Cerebellar cortex (tissue), 1 donor: ENCODE data around the gene CDK14.

Experiments used
- DNase-seq: peaks from one replicate; pipeline ENCODE4 v3.0.0-alpha.2; 2015; ENCODE audit warnings: low spot score

Gene CDK14

DNA sequence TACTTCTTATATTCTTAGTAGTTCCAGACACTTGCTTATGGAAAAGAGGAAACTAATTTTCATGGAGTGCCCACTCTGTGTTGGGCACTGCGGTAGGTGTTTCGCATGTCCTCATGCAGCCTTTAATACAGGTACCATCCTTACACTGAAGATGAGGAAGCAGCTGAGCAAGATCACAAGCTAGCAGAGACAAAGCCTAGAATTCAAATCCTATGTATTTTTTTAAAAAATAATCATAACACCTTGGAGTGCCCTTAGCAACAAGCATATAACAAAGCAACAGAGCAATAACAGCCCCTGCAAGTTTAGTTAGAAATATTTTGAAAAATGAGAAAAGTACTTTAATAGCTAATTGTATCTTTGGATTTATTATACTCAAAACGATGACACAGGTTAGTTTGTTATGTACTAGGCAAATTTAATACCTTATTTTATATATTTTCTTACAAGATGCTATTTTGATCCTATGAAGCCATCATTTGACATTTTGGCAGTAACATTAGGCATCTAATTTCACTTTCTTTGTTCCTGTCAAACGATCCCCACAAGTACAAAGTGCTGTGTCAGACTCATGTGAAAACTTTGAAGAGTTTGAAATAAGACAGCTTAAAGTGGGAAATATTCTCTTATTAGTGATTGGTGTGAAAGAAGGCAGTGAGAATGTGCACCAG is 245.8 kb downstream of the CDK14 start:
- no peak for DNase-seq

- DNase-seq, result no peak
Measured at GRCh38 chr7:90842430-90842788, 246.3 kb downstream of the CDK14 start.

GRCh38 chr7:90843472-90843871 is 247.4 kb downstream of the CDK14 start:
- DNase-seq, result no peak

GRCh38 chr7:90844421-90844820 is 248.3 kb downstream of the CDK14 start:
- no peak for DNase-seq

DNA sequence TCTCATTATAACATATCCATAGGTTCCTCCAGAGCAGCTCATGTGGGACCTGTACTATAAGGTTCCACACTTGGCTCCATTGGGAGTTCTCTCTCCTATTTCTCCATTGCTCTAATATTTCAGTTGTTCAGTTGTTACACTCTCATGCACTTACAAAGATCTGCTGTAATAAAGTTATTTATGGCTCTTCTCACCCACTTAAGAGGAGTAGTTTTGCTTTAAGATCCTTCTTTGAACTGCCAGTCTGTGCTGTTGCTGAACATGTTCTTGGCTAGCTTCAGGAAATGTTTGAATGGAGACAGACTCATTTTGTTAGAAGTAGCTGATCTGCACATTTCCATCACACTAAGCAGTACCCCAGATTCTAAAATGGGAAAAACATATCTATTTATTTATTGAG is 250.1 kb downstream of the CDK14 start:
- no peak for DNase-seq

DNA sequence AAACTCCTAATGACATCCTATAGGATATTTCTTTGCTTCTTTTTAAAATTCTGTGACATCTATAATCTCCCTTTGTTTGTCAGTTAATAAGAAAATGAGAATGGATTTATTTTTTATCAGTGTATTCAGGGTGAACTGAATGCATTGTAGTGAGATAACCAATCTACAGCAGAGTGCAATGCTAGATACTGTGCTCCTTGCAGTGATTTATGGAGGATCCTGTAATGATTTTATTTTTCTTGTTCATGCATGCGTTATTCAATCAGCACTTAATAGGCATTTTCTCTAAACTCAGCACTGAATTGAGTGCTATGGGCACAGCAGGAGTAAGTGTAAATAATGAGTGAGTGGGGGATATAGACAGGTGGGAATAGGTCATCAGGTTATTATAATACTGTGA is 253.9 kb downstream of the CDK14 start:
- no peak for DNase-seq

- DNase-seq, result no peak
Measured at GRCh38 chr7:90850471-90850870, 254.3 kb downstream of the CDK14 start.

DNA sequence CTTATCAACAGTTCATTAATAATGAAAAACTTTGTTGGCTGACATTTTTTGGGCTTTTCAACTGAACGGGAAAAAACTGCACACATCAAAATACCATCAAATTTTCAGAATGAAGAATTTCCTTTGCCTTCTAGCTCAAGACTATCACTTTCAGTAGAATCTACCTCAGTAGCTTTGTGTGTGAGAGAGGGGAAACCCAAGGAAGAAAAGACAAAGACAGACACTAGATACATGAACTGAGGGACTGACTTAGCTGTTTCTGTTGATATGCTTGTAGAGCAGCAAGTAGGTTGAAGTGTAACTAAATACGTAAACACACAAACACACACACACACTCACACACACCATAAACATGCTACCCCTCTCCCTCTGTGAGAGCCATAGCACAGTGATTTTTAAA is 257.1 kb downstream of the CDK14 start:
- no peak for DNase-seq

DNA sequence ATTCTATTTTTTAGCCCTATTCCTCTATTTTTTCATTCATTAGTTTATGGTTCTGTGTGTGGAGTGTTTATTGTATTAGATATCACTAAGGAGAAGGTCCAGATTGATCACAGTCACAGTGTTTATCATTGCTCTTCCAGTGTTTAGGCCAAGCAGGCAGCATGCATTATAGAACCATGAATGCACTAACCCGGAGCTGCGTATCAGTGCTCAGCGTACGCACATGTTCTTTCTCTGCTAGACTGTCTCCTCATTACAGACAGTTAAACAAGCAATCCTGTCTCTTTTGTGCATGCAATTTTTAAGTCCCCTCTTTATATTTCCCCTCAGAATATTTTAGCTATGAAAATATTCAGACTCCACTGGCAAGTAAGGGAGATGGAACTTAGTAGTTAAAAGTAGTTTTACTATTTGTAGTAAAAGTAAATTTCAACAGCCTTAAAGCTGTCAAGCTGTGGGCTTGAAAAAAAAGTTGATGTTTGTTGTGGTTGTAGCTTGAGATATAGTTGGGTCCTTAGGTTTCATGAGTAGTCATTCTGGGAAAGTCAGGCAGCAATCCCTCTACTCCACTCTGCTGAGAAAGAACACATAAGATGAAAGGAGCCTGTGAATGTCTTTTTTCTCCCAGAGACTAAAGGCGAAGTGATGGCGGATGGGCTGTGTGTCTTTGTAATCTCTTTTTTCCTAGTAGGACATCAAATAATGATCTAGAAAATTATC is 260.4 kb downstream of the CDK14 start:
- no peak for DNase-seq

DNA sequence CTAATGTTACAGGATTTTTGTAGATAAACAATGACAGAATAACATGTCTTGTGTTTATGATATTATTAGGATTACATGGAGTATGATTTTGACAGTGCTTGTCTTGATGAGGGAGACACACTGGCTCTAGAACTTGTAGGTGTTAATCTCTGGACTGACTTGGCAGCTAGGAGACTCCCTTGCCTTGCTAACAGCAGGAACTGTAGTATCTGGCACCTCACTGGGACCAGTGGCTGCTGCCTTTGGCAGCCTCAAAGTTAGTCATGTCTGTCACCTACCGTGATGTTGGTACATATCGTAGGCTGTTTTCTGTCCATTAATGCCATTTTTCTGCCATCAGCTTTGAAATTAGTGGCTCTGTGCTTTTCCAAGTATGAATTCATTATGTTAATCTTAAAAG is 261.5 kb downstream of the CDK14 start:
- peak; percentile 79 for DNase-seq

DNA sequence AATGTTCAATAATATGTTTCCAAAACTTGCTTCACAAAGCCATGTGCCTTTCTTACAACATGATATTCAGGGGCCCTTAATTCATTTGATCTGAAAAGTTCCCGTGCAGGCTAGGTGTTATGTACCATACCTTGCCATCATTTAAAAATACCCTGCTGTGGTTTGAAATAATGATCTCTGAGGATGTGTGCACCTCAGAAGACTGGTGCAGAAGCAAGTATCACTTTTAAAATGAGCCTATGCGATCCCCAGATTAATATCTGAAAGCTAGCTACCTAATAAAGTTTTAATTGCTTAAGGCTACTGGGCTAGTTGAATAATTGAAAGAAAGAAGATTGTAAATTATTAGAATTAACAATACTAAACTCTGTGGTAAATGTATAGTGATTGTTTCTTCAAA is 262.4 kb downstream of the CDK14 start:
- no peak for DNase-seq

GRCh38 chr7:90859521-90859920 is 263.4 kb downstream of the CDK14 start:
- no peak for DNase-seq

DNA sequence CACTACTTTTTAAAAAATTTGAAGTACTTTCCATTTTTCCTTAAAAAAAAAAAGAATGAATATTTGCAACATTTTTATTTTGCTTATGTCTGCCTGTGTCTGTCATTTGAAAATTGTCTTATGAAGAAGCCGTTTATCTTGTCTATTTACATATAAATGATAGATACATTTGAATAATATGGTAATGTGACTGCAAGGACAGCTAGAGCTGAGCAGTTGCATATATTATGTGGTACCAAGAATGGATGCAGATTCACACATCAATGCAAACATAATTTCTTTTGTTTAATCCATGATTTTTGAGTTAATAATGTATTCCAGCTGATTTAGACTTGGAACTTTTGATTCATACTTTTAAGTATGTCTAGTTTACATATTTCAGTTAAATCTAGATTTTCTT is 268.0 kb downstream of the CDK14 start:
- no peak for DNase-seq

- no peak for DNase-seq
Measured at GRCh38 chr7:90869335-90869734, 273.2 kb downstream of the CDK14 start.

DNA sequence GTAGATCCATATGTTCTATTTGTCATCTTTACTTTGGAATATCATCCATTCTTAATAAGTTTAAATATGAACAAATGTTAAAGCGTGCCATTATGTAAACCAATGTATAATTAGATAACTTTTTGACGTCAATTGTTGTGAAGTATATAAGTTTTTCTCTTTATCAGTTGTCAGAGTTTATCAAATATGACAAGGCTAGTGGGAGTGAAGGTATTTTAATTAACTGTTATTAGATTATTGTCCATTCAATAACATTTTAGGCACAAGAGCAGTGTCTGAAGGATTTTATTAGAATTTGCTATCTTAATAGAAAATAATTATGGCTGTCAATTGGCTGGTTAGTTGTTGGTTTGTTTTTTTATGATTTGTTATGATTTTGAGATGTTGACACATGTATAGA is 280.6 kb downstream of the CDK14 start:
- DNase-seq, result no peak

- no peak for DNase-seq
Measured at GRCh38 chr7:90877201-90877600, 281.1 kb downstream of the CDK14 start.

GRCh38 chr7:90879924-90880323 is 283.8 kb downstream of the CDK14 start:
- no peak for DNase-seq

- peak; percentile 22 for DNase-seq
Measured at GRCh38 chr7:90886416-90886815, 290.3 kb downstream of the CDK14 start.

- no peak for DNase-seq
Measured at GRCh38 chr7:90889210-90889609, 293.1 kb downstream of the CDK14 start.

DNA sequence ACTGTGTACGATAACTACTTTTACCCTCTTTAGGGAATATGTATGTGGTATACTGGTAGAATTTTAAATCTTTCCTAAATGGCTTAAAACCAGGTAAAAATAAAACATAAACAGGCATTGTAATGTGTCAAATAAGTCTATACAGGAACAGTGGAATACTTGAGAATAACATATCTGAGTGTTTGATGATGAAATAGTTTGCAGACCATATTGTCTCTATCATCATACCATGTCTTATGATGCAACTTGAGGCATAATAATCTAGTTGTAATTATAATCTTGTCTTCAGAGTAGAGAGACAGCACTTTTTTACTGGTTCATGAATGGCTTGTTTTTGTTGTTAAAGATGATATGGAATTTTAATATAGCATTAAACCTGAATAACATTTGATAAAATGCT is 293.5 kb downstream of the CDK14 start:
- DNase-seq, result no peak

DNA sequence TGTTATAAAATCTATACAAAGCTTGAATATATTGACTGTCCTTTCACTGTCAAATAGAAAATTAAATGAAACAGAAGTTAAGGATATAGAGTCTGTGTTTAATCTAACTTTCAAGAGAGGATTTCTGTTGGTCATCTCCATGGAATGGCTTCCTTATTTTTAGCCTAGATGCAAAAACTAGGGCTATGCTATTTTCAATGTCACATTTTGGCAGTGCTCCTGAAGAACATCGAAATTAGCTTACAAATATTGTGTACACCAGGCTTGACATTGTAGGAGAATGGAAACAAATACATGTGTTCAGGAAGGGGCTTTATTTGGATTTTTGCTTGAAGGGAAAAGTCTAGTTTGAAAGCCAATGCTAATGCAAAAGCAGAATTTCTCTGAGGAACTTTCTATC is 295.4 kb downstream of the CDK14 start:
- no peak for DNase-seq

DNA sequence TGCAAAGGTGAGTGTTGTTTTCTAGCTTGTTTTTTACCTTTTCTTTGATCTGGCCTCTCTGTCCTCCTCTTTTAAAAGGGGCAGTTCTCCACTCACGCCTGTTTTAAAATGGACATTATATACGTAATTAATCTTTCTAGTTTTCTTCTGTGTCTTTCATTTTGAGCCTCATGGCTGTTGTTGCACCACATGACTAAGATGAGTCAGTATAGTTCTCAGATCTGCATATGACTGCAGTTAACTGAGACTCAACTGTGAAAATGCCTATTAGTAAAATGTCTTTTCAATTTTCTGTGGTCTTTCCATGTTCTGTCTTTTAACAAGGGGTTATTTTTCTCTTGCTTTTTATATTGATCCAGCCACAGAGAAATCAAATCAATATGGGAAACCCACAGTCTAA is 296.1 kb downstream of the CDK14 start:
- DNase-seq, result no peak

DNA sequence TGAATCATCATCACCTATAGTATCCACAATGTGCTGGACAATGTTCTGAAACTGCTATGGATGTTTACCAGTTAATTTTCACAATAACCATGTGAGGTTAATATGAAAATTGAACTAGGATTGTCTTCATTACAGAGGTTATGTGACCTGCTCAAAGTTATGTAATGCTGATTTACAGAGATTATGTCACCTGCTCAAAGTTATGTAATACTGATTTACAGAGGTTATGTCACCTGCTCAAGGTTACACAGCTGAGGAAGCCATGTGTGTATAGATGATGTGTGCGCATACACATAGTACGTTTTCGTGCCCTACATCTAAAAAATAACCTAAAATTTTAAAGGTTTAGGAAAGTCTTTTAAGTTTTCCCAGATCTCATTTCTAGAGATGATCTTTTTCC is 298.0 kb downstream of the CDK14 start:
- DNase-seq, result no peak

DNA sequence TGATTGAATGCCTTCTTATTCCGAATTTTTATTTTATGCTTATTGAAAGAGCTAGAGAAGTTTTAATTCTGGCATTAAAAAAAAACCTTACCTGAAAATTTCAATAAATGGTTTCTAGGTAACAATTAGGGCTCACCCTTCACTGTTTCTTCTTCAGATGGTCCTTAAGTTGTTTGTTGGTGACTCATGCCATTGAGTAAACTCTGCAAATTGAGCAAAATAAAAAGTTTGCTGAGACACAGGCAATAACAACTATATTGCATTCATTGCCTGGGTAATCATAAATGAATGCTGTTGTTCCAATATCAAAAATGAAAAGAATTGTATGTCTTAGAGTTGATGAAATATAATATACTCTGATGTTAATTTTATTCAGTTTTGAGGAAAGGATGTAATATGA is 300.3 kb downstream of the CDK14 start:
- DNase-seq, result no peak
